HG03460 (cell line): ENCODE data around the gene CA9.

Source experiments
- ATAC-seq: cut with Tn5 transposase; IDR thresholded peaks from one replicate; pipeline ENCODE4 v1.9.1; 2021; ENCODE audit not compliant: unreplicated experiment

CA9 gene

GRCh38 chr9:35675204-35675603, 1.5 kb downstream of the CA9 start:
- no peak for ATAC-seq

GRCh38 chr9:35675732-35676392, 2.1 kb downstream of the CA9 start:
- ATAC-seq = no peak

- ATAC-seq = no peak
These were observed 5.4 kb downstream of the CA9 start for GRCh38 chr9:35679091-35679490.

GRCh38 chr9:35679766-35680330, 6.1 kb downstream of the CA9 start:
- no peak for ATAC-seq

- no peak for ATAC-seq
These were observed 6.8 kb downstream of the CA9 start for GRCh38 chr9:35680331-35681105.

GRCh38 chr9:35681341-35682002, 7.7 kb downstream of the CA9 start:
- ATAC-seq = no peak

GRCh38 chr9:35682051-35682450, 8.3 kb downstream of the CA9 start:
- no peak for ATAC-seq

GRCh38 chr9:35682520-35683315, 9.0 kb downstream of the CA9 start:
- ATAC-seq = no peak

- ATAC-seq = no peak
These were observed 9.6 kb downstream of the CA9 start for GRCh38 chr9:35683323-35683722.

GRCh38 chr9:35684921-35685320, 11.2 kb downstream of the CA9 start:
- no peak for ATAC-seq

GRCh38 chr9:35685506-35685905, 11.8 kb downstream of the CA9 start:
- ATAC-seq = no peak

GRCh38 chr9:35686222-35687203, 12.8 kb downstream of the CA9 start:
- ATAC-seq = no peak

GRCh38 chr9:35687306-35687705, 13.6 kb downstream of the CA9 start:
- ATAC-seq = no peak

- ATAC-seq = no peak
These were observed 14.3 kb downstream of the CA9 start for GRCh38 chr9:35687972-35688557.

GRCh38 chr9:35688558-35689541, 15.1 kb downstream of the CA9 start:
- ATAC-seq = no peak

GRCh38 chr9:35689542-35690293, 16.0 kb downstream of the CA9 start, which contains the start of gene TPM2:
TPM2 (minus strand) TSS chr9:35689925; CDS start chr9:35689817, 108 bp downstream.
- ATAC-seq = no peak

GRCh38 chr9:35690294-35690613, 16.5 kb downstream of the CA9 start:
- ATAC-seq = no peak
